NB4 (cell line): Measurements from ENCODE around the gene STX18.

ENCODE experiments used
- POLR2A ChIP-seq: IDR thresholded peaks from 2 replicates; pipeline ENCODE4 v1.6.1; 2011; ENCODE audit warnings: mild to moderate bottlenecking; ENCODE audit not compliant: insufficient read length; ENCODE audit errors: extremely low read depth
- TF ChIP-seq, protein P1 (sequence below): IDR thresholded peaks from one replicate; pipeline ENCODE4 v1.5.1; 2012; ENCODE audit warnings: low read depth, low read length

DNA sequence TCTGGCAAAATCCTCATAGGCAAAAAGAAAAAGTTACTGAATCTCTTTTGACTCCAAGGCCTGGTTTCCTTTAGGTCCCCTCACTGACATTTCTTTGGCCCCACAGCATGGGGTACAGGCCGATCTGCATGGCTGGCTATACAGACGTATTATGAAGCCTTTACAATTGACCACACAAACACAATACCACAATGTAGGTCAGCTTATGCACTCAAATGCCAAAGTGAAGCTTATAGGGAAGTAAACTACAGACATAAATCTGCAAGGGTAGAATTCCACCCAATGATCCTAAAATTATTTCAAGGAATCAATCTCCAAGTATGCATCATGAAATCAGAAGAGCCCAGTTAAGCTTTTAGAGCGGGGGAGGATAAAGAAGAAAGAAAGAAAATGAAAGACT lies 20.7 kb downstream of the STX18 start:
- TF ChIP-seq, protein P1, sequence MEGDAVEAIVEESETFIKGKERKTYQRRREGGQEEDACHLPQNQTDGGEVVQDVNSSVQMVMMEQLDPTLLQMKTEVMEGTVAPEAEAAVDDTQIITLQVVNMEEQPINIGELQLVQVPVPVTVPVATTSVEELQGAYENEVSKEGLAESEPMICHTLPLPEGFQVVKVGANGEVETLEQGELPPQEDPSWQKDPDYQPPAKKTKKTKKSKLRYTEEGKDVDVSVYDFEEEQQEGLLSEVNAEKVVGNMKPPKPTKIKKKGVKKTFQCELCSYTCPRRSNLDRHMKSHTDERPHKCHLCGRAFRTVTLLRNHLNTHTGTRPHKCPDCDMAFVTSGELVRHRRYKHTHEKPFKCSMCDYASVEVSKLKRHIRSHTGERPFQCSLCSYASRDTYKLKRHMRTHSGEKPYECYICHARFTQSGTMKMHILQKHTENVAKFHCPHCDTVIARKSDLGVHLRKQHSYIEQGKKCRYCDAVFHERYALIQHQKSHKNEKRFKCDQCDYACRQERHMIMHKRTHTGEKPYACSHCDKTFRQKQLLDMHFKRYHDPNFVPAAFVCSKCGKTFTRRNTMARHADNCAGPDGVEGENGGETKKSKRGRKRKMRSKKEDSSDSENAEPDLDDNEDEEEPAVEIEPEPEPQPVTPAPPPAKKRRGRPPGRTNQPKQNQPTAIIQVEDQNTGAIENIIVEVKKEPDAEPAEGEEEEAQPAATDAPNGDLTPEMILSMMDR, result no peak
- TF ChIP-seq POLR2A, result no peak
